ENCODE results near the gene NET1.

DNA sequence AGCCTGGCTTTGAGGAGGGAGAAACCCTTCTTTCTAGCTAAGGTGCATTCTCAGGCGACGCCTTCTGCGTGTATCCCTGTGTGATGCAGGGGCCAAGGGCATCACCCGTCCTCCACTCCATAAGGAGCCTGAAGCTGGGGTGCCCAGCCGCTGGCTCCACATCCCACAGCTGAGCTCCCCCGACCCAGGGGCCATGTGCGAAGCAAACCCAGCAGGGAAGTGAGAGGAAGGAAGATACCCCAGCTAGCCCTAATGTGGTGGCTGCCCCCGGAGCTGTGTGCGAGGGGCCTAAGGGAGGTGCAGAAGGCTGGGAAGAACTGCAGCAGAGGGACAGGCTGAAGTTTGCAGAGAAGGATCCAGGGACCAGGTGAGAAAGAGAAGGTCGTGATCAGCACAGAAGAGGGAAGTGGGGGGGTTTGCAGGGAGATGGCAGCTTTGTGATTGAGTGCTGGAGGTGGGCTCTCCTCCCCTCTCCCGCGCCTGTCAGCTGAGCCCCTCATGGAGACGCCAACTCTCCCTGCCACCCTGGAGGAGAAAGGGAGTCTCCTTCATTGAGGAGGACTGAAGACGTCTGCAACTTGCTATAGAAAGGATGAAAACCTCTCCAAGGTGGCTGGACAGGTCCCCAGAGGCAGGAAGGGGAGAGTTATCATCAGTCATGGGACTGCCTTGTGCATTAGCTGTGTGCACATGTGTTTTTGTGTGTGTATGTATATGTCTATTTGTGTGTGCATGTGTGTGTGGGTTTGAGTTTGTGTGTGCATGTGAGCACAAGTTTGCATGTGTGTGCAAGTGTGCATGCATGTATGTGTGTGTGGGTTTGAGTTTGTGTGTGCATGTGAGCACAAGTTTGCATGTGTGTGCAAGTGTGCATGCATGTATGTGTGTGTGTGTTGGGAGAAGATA lies 90.5 kb downstream of the NET1 start:
- TF ChIP-seq, protein P1, sequence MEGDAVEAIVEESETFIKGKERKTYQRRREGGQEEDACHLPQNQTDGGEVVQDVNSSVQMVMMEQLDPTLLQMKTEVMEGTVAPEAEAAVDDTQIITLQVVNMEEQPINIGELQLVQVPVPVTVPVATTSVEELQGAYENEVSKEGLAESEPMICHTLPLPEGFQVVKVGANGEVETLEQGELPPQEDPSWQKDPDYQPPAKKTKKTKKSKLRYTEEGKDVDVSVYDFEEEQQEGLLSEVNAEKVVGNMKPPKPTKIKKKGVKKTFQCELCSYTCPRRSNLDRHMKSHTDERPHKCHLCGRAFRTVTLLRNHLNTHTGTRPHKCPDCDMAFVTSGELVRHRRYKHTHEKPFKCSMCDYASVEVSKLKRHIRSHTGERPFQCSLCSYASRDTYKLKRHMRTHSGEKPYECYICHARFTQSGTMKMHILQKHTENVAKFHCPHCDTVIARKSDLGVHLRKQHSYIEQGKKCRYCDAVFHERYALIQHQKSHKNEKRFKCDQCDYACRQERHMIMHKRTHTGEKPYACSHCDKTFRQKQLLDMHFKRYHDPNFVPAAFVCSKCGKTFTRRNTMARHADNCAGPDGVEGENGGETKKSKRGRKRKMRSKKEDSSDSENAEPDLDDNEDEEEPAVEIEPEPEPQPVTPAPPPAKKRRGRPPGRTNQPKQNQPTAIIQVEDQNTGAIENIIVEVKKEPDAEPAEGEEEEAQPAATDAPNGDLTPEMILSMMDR (IDR thresholded peaks at IDR 0.05) = no peak
- TF ChIP-seq HDAC2 (IDR thresholded peaks at IDR 0.05) = no peak
- TF ChIP-seq RCOR1 (IDR thresholded peaks at IDR 0.05; ENCODE audit: low read depth, low read length) = no peak
- no peak for TF ChIP-seq SMC3 (IDR thresholded peaks at IDR 0.05)
- TF ChIP-seq ELK1 (IDR thresholded peaks at IDR 0.05; ENCODE audit: low read depth, low read length) = no peak
- no peak for TF ChIP-seq CHD2 (IDR thresholded peaks at IDR 0.05; ENCODE audit: low read length, partially characterized antibody)
- TF ChIP-seq, protein P2, sequence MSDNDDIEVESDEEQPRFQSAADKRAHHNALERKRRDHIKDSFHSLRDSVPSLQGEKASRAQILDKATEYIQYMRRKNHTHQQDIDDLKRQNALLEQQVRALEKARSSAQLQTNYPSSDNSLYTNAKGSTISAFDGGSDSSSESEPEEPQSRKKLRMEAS (IDR thresholded peaks at IDR 0.05) = no peak
- TF ChIP-seq, protein P3, sequence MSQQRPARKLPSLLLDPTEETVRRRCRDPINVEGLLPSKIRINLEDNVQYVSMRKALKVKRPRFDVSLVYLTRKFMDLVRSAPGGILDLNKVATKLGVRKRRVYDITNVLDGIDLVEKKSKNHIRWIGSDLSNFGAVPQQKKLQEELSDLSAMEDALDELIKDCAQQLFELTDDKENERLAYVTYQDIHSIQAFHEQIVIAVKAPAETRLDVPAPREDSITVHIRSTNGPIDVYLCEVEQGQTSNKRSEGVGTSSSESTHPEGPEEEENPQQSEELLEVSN (IDR thresholded peaks at IDR 0.05; ENCODE audit: borderline replicate concordance, low read depth) = no peak
- no peak for TF ChIP-seq POLR2A (IDR thresholded peaks at IDR 0.05; ENCODE audit: low read length)
- no peak for TF ChIP-seq SREBF2 (IDR thresholded peaks at IDR 0.05)
- TF ChIP-seq ZFP36 (IDR thresholded peaks at IDR 0.05; ENCODE audit: borderline replicate concordance, partially characterized antibody) = no peak
- no peak for TF ChIP-seq RFX5 (IDR thresholded peaks at IDR 0.05)
